HG03280 (cell line): Measurements from ENCODE around the gene KCND2.
"Not testable (repeated sequence)": the region's sequence is repeated elsewhere in the genome, so short reads cannot be mapped to it uniquely, and the experiment has no call there.

Experiments
- ATAC-seq: cut with Tn5 transposase; IDR thresholded peaks from one replicate; pipeline ENCODE4 v1.9.1; 2021; ENCODE audit warnings: mild to moderate bottlenecking, moderate library complexity; ENCODE audit not compliant: unreplicated experiment

The KCND2 gene

GRCh38 chr7:120272701-120273475 lies at the start of gene KCND2:
Gene KCND2, plus strand, starts transcription at chr7:120273175.
- peak; percentile 29 for ATAC-seq

- no peak for ATAC-seq
These were observed 46.8 kb upstream of the KCND2 start for GRCh38 chr7:120226188-120226587.

- no peak for ATAC-seq
These were observed 45.7 kb upstream of the KCND2 start for GRCh38 chr7:120227255-120227654.

GRCh38 chr7:120229084-120229483 lies 43.9 kb upstream of the KCND2 start:
- no peak for ATAC-seq

GRCh38 chr7:120233338-120233737 lies 39.6 kb upstream of the KCND2 start:
- no peak for ATAC-seq

GRCh38 chr7:120240350-120240749 lies 32.6 kb upstream of the KCND2 start:
- not testable (repeated sequence) for ATAC-seq

GRCh38 chr7:120241973-120242372 lies 31.0 kb upstream of the KCND2 start:
- no peak for ATAC-seq

GRCh38 chr7:120254845-120255244 lies 18.1 kb upstream of the KCND2 start:
- ATAC-seq = no peak

GRCh38 chr7:120256344-120257070 lies 16.5 kb upstream of the KCND2 start:
- ATAC-seq = no peak

GRCh38 chr7:120259386-120259785 lies 13.6 kb upstream of the KCND2 start:
- no peak for ATAC-seq

GRCh38 chr7:120260111-120260510 lies 12.9 kb upstream of the KCND2 start:
- no peak for ATAC-seq

- ATAC-seq = peak; percentile 56
These were observed 714 bp upstream of the KCND2 start for GRCh38 chr7:120272261-120272660.

- peak; percentile 66 for ATAC-seq
These were observed 551 bp downstream of the KCND2 start for GRCh38 chr7:120273476-120273975.

- no peak for ATAC-seq
These were observed 1.5 kb downstream of the KCND2 start for GRCh38 chr7:120274482-120274881.

- no peak for ATAC-seq
These were observed 1.9 kb downstream of the KCND2 start for GRCh38 chr7:120274899-120275298.

GRCh38 chr7:120276720-120277119 lies 3.7 kb downstream of the KCND2 start:
- ATAC-seq = no peak

GRCh38 chr7:120278773-120279172 lies 5.8 kb downstream of the KCND2 start:
- no peak for ATAC-seq

- ATAC-seq = no peak
These were observed 7.8 kb downstream of the KCND2 start for GRCh38 chr7:120280743-120281142.

- no peak for ATAC-seq
These were observed 20.1 kb downstream of the KCND2 start for GRCh38 chr7:120293027-120293426.

- no peak for ATAC-seq
These were observed 29.2 kb downstream of the KCND2 start for GRCh38 chr7:120302190-120302589.

GRCh38 chr7:120303105-120303504 lies 30.1 kb downstream of the KCND2 start:
- no peak for ATAC-seq

GRCh38 chr7:120304674-120305073 lies 31.7 kb downstream of the KCND2 start:
- ATAC-seq = no peak
